GM21390 (cell line): ENCODE measurements around the gene APEX1.
"Not testable (repeated sequence)": the region's sequence is repeated elsewhere in the genome, so short reads cannot be mapped to it uniquely, and the experiment has no call there.

Source experiments
- ATAC-seq: cut with Tn5 transposase; IDR thresholded peaks from one replicate; pipeline ENCODE4 v1.9.1; 2021; ENCODE audit not compliant: unreplicated experiment

APEX1 gene

DNA sequence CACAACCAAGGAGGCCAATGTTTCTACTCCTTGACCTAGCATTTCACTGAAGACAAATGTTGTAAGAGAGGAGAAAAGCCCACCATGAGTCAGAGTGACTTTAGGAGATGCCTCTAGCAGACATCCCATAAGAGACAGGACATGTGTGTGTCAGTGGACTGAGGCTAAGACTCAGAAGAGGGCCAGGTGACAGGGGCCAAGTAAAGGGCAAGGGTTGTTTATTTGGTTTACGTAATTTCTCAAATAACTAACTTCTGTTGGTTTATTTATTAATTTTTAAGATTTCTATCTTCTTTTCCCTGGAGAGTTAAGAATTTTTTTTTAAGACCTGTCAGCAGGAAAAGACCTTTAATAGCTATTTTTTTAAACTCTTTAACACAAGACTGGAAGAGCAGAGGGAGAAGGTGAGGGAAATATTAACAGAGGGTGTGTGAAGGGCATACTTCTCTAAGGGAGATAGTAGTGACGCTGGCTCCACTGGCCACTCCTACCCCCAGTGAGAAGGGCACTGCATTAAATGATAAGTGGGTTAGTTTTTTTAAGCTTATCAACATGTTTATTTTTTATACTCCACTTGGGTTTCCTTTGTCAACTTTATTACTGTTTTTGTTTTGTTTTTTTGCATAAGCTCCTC is 17.6 kb downstream of the APEX1 start:
- ATAC-seq = no peak

DNA sequence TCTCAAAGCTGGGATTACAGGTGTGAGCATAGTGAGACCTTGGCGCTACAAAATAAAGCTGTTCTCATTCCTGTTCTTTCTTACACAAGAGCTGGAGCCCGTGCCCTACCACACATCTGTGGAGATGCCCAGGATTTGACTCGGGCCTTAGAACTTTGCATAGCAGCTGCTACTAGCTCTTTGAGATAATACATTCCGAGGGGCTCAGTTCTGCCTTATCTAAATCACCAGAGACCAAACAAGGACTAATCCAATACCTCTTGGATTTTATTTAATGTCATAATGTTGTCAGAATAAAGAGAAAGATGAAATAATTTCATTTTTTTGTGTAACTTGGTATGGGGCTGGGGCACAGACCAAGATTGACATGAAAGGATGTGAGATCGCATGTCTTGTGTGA is 21.8 kb downstream of the APEX1 start:
- no peak for ATAC-seq

DNA sequence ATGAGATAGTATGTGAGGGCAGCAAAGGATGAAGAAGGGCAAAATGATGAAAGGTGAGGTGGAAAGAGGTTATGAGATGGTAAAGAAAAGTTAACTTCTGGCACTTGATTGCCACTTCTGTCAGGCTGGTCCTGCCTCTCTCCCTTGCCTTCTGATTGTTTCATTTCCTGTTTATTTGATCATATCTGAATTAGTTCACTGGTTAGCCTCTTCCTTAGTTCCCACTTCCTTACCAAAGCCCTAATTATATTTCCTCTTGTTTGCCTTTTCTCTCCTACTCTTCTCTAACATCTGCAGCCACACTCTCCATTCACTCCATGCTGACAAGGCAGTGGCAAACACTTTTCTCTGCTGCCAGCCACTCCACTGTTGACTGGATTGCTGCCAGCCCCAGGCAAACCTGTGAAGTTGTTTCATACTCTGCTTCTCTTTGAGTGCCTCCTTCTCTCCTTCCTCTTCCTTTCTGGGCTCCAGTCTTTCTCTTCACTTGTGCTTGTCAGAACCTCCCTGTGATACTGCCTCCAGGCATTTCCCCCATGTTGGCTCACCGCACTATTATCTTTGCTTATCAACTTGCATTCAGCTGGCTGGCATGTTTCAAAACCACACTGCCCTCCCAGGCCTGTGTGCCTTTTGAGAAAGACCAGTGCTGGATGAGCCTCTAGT is 22.3 kb downstream of the APEX1 start:
- no peak for ATAC-seq

DNA sequence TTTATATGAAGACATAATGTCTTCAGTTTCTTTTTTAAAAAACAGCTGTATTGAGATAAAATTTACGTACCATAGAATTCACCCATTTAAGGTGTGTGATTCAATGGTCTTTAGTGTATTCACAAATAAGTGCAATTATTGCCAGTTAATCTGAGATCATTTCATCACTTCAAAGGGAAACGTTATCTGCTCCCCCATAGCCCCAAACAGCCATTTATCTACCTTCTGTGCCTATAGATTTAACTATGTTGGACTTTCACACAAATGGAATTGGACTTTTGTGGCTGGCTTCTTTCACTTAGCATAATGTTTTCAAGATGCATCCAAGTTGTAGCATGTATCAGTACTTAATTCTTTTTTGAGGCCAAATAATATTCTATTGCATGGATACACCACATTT is 23.9 kb downstream of the APEX1 start:
- no peak for ATAC-seq

DNA sequence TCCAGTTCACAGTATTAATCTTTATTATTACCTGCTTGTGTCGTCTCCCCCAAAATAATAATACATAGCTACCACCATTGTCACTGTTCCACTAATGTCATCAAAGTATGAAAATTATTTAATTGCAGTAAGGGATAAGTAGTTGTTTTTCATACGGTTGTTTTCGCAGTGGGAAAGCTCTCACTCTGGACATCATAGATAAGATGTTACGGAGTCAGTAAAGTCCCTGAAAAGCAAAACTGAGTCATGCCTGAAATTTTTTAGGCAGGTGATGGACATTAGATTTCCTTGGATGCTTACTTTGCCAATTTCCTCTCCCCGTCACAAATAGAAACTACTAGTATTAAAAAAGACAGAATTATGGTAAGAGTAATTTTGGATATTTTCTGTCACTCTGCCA is 27.4 kb downstream of the APEX1 start:
- no peak for ATAC-seq

DNA sequence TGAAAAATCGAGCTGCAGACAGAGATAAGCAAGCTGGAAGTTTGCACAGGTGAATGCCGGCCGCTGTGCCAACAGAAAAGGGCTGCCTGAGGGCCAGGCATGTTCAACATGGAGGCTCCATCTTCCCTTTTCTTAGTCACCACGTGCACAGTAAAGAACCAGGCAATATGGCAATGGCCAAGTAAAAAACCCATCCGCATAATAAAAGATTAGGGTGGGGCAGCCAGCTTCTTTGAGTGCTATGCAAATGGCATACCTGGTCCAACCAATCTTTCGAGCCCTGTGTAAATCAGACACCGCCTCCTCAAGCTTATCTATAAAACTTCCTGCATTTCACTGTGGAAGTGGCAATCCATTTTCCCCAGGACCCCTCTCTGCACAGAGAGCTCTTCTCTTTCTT is 30.9 kb downstream of the APEX1 start:
- no peak for ATAC-seq

DNA sequence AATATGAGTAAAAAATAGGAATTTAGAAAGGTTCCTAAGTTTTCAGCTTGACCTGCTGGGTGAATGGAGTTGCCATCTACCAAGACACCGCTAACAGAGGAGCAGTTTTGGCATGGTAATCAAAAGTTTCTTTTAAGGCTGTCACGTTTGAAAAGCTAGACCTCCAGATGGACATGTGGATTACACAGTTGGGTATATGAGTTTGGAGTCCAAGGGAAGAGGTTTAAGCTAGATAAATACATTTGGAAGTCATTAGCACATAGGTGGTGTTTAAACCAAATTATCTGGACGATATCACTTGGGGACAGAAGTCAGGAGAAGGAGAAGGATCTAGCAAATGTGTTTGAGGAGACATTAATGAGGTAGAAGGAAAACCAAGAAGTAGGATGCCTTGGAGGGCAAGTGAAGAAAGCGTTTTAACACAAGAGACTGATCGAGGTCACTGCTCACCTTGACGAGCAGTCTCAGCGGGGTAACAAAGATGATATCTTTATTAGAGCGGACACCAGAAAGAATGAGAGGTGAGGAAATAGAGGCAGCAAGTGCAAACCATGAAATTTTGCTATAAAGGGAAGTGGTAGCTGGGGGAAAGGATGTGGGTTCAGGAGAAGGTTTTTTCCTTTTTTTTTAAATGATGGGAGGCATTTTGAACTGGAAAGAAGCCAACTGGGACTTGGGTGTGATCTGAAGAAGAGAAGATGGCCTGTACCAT is 31.8 kb downstream of the APEX1 start:
- no peak for ATAC-seq

DNA sequence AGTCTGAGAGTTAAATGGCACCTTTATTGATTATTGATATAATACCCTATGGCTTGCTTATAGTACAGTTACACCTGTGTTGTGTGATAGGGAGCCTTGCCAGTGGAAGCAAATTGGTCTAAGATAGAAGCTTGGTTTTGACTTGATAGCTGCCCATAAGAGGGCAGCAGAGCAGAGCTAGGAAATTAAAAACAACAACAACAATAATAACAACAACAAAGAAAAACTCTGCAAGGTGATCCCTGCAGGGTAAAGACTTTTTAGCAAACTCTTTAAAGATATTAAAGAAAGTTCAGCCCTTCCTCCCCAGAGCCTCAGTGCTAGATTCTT is 32.3 kb downstream of the APEX1 start:
- no peak for ATAC-seq

DNA sequence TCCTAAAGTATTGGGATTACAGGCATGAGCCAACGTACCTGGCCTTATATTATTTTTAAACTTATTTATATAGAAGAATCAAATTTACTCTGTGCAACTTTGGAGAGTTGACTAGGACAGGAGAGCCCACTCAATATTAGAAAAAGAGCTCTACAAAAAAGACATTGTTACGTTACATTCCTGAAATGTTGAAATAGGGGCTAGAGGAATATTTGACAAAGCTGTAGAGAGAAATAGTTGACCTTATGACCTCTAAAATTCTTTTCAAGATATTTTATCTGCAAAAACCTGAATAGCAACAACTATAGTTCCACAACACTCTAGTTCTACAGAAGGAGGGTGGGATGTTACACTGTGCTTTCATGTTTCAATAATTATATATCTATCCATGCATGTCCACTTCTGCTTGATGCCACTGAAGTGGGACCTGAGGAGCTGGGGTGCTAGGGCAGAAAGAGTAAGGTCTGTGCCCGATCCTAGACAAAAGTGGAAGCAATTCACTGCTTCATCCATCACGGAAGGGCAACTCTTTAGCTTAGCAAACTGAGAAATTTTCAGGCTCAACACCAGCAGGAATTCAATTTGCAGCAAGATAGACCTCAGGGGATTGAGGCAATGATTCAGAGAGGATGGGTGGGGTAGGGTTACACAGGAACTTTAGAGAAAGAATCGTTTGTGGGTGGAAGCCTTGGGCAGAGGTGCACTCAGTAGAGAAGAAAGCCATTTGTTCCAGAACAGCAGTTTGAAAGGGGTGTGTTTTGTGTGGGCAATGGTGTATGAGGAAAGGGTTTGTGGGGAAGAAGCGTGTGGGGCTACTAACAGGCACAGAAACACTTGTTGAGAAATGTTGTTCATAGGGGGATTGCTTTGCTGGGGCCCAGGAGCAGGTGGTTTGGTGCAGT is 34.3 kb downstream of the APEX1 start:
- no peak for ATAC-seq

DNA sequence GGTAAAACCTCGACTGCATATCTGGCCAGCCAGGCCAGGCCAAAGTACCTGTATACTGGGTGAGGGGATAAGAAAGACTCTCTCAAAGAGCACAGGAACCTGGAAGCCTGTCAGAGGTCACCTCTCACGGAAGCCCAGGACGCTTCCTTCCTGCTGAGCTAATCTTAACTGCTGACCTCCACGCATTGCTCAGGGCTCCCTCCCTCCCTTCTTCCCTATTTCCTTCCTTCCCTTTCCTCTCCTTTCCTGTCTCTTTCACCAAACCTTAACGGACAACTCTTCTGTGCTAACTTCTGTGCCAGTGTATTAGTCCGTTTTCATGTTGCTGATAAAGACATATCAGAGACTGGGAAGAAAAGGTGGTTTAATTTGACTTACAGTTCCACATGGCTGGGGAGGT is 35.5 kb downstream of the APEX1 start:
- no peak for ATAC-seq

DNA sequence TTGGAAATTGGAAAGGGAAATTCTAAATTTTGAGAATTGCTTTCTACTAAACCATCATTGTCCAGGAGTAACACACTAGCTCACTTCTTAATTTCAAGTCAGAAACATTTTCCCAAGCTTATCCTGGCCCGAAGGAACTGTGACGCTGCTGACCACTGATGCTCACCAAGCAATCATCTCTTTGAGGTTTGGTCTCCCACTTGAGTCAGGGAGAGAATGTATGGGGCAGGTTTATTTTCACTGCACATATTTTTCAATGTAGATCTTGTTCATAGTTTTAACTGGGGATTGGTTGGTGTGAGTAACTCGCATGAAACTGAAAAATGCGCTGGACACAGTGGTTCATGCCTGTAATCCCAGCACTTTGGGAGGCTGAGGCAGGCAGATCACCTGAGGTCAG is 37.5 kb downstream of the APEX1 start:
- ATAC-seq = no peak

DNA sequence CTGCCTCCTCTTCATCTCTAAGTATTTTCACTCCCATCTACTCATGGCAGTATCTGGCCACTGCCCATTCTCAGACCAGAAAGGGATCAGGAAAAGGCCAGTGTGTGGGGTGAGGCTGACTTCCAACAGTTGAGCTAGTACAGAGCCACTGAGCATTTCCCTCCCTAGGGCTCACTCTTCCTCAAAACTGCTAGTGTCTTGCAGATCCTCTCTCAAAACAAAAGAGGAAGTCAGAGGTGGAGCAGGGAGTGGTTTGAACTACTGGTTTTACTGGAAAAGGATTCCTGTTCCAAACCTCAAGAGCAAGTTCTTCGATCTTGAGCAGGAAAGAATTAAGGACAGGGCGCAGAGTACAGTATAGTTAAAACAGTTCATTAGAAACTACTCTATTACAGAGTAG is 38.6 kb downstream of the APEX1 start:
- ATAC-seq = no peak

DNA sequence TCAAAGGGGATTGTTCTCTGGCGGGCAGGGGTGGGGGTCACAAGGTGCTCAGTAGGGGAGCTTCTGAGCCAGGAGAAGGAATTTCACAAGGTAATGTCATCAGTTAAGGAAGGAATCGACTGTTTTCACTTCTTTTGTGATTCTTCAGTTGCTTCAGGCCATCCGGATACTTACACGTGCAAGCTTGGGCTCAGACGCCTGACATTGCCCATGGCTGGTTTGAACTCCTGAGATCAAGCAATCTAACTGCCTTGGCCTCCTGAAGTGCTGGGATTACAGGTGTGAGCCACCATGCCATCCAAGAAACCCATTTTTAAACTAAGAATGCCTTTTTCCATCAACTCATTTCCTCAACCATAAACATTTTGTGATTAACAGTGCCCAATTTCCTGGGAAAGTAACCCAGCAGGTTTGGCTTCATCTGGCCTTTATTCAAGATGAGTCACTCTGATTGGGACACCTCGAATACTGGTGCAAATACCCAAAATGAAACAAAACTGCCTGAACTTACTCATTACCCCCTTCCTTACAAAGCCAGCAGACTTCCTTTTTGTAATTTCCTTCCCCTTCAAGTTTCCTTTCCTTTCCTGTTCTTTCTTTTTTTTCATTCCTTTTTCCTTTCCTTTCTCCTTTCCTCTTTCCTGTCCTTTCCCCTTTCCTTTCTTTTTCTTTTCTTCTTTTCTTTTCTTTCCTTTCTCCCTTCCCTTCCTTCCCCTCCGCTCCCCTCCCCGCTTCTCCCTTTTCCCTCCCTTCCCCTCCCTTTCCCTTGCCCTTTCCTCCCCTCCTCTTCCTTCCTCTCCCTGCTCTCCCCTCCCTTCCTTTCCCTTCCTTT is 40.1 kb downstream of the APEX1 start:
- ATAC-seq = no peak

DNA sequence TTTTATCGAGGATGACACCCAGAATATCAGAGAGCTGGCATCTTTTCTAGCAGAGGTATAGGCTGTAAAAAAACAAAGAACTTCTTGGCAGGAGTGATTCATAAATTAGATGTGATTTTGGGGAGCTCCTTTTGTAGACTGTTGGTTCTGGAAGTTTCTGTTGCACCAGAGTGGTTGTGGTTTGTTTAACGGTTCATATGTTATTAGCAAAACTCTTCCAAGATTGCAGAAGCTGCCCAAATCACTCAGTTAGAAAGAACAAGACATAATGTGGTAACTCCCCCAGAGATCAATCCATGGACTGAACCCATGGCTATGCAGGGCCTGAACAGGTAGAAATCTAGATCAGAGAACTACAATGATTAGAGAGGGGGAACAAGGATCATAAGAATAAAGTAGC is 43.6 kb downstream of the APEX1 start:
- no peak for ATAC-seq

DNA sequence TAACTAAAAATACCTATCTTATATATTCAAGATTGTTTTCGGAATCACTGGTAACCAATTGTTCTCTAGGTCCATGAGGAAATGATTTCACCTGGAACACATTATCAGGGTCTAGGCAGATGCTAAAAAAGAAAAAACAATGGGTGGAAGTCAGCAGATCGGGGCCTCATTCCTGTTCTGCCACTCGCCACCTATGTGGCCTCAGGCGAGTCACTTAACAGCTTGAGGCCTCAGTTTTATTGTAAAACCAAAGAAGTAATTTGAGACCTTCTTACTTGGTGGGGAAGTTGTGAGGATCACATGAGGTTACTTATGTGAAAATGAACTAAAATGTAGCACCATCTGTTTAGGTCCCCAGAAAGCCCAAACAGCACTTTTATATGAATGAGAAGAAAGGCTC is 44.1 kb downstream of the APEX1 start:
- no peak for ATAC-seq

DNA sequence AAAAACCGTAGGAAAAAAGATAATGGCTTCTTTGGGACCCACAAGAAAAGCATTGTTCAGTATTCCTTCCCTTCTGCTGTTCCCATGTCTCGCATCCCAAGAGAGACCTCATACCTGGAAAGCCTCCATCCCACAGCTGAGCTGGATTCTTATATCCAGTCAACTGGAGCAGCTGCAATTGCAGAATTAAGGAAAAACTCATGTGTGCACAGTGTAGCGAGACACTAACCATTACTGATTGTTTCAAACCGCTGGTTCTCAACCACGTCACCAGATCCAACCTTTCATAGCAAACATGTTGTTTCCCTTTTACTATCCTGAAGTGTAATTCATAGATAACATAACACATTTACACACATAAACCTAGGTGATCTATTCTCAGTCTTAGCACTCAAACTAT is 44.9 kb downstream of the APEX1 start:
- ATAC-seq = no peak

DNA sequence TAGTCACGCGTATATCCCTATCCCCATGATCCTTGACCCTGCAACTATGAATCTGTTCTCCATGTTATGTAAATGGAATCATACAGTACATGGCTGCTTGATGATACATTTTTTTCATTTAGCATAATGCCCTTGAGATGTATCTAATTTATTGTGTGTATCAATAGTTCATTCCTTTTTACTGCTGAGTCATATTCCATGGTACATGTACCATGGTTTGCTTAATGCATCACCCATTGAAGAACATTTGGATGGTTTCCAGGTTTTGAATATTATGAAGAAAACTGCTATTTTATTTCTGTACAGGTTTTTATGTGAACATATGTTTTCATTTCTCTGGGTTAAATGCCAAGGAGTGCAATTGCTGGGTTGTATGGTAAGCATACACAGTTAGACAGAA is 46.3 kb downstream of the APEX1 start:
- no peak for ATAC-seq

DNA sequence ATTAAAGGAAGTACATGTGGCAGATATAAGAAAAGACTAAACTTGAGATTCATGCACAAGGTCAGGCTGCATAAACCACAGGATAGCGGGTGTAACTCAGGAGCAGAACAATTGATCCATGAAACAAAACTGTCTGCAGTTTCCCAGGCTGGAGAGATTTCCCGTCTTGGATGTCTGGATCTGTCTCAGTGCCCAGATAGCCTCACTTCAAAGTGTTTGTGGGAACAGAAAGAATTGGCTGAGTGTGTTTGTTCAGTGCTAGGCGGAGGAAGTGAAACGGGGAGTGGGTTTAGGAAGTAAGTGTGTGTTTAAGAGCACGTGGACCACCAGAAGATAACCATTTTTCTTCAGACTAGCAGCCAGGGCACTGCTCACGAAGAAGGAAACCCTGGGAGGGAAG is 48.9 kb downstream of the APEX1 start:
- ATAC-seq = no peak

DNA sequence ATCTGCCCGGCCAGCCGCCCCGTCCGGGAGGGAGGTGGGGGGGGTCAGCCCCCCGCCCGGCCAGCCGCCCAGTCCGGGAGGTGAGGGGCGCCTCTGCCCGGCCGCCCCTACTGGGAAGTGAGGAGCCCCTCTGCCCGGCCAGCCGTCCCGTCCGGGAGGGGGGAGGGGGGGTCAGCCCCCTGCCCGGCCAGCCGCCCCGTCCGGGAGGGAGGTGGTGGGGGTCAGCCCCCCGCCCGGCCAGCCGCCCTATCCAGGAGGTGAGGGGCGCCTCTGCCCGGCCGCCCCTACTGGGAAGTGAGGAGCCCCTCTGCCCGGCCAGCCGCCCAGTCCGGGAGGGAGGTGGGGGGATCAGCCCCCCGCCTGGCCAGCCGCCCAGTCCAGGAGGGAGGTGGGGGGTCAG is 51.2 kb downstream of the APEX1 start:
- ATAC-seq = not testable (repeated sequence)

DNA sequence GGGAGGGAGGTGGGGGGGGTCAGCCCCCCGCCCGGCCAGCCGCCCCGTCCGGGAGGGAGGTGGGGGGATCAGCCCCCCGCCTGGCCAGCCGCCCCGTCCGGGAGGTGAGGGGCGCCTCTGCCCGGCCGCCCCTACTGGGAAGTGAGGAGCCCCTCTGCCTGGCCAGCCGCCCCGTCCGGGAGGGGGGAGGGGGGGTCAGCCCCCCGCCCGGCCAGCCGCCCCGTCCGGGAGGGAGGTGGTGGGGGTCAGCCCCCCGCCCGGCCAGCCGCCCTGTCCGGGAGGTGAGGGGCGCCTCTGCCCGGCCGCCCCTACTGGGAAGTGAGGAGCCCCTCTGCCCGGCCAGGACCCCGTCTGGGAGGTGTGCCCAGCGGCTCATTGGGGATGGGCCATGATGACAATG is 51.7 kb downstream of the APEX1 start:
- ATAC-seq = not testable (repeated sequence)
